LoVo (cell line): ENCODE data around the gene AMOT.
"Not testable (repeated sequence)": the region's sequence is repeated elsewhere in the genome, so short reads cannot be mapped to it uniquely, and the experiment has no call there.

Experiments
- DNase-seq: peaks from one replicate; pipeline ENCODE4 v3.0.0-alpha.2; 2016; ENCODE audit warnings: low spot score

AMOT gene

GRCh38 chrX:112840382-112841113 lies at the start of gene AMOT:
TSS of gene AMOT (minus strand) at chrX:112840831. CDS start at chrX:112823126, 17,705 bp downstream.
- peak; percentile 37 for DNase-seq

- DNase-seq = no peak
Measured at GRCh38 chrX:112889400-112889799, 48.8 kb upstream of the AMOT start.

GRCh38 chrX:112888916-112889315 lies 48.3 kb upstream of the AMOT start:
- no peak for DNase-seq

- DNase-seq = no peak
Measured at GRCh38 chrX:112877771-112878173, 37.1 kb upstream of the AMOT start.

- DNase-seq = no peak
Measured at GRCh38 chrX:112874614-112875013, 34.0 kb upstream of the AMOT start.

DNA sequence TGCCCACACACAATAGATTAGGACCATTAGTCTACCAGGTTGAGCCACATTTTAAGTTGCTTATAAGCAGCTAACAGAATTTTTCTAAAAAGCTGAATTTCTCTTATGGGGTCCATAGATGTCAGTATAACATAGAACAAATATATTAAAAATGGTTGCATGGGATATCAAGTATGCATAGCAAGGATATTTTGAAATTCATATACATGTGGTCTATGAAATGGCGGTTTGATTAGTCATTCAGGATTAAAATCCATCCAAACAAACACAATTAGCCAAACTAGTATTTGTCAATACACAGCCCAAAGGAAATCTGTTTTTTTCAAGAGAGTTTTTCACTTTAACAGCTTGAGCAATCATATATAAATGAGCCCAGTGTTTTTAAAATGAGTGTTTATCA lies 33.5 kb upstream of the AMOT start:
- no peak for DNase-seq

- no peak for DNase-seq
Measured at GRCh38 chrX:112868586-112868985, 28.0 kb upstream of the AMOT start.

- DNase-seq = no peak
Measured at GRCh38 chrX:112867570-112867969, 26.9 kb upstream of the AMOT start.

GRCh38 chrX:112866175-112866574 lies 25.5 kb upstream of the AMOT start:
- no peak for DNase-seq

DNA sequence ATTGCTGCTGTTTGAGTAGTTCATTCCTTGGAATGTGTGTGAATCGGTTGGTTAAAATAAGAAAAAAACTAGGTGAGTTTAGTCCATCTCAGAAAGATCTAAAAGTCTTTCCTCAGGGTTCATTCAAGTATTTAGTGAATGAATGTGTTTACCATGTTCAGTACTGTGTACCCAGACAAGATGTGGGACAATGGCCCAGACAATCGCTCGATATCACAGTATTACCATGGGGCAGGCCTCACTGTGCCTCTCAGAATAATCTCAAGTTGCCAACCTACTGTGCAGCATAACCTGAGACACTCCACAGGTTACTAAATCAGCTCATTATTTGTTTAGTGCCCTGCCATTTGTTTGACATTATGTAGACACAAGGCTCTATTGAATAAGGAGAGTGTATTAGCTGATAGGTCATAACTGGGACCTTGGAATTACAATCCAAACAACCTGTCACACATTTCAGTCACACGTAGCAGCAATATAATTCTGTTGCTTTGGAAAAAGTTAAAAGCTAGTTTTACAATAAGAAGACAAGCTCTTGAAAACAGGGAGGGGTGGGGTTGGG lies 24.9 kb upstream of the AMOT start:
- DNase-seq = no peak

GRCh38 chrX:112863850-112864249 lies 23.2 kb upstream of the AMOT start:
- no peak for DNase-seq

DNA sequence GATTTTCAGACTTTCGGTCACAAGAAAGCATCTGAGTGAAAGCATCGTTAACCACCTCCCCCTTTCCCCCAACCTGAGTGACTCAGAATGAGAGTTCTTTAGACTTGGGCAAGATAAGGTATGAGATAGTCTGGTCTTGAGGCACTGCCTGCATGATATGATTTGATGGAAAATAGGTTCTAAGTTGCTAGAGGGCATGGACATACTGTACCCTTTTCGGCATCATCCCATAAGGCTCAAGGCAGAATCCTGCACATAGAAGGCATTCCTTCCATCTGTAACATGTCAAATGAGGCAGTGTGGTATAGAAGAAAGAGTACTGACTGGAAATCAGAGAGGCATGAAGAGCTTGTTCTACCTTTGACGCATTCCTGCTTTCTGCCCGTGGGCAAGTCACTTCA lies 16.8 kb upstream of the AMOT start:
- DNase-seq = no peak

DNA sequence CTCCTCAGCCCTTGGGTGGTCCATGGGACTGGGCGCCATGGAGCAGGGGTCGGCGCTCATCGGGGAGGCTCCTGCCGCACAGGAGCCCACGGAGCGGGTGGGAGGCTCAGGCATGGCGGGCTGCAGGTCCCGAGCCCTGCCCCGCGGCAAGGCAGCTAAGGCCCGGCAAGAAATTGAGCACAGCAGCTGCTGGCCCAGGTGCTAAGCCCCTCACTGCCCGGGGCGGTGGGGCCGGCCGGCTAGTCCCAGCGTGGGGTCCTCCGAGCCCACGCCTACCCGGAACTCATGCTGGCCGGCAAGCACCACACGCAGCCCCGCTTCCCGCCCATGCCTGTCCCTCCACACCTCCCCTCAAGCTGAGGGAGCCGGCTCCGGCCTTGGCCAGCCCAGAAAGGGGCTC lies 14.3 kb upstream of the AMOT start:
- DNase-seq = not testable (repeated sequence)

GRCh38 chrX:112852851-112853250 lies 12.2 kb upstream of the AMOT start:
- no peak for DNase-seq

- DNase-seq = no peak
Measured at GRCh38 chrX:112851806-112852205, 11.2 kb upstream of the AMOT start.

DNA sequence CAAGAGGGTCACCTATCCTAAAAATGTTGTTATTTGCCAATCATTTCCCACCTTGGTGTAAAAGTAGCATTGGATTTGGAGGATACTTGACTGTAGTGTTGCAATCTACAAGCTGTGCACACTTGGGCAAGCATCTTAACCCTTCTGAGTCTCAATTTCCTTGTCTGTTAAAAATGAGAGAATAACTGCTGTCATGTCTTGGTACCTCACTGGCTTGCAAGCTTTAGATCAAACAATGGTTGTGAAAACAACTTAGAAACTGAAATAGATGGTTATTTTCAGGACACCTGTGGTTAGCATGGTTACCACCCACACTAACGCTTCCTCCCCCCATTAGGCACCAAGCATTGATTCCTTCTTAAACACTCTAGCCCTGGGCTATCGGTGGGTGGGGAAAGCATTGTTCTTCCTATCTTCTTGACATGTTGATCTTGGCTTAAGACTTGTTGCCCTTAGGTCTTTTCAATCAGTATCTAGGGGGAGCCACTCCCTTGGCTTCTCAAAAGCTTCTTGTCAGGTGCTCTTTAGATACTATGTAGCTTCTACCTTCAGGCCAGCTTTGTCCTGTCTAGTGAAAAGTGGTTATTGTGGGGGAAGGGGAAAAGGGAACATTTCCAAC lies 10.6 kb upstream of the AMOT start:
- DNase-seq = no peak

DNA sequence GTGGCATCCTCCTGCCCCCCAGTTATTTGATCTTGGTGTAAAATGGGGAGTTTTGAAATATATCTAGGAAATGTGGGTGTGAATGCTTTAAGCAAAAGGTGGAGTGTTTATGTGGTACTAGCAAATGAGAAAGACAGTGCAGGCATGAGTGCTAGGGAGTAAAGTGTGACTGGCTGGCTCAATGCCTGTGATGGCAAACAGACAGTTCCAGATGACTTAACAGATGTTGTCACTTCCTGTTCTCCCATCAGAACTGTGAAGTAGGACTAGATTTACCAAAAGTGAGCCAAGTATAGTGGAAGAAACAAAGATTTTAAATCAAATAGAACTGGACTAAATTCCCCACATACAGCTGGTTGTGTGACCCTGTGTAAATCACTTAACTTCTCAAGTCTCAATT lies 8.4 kb upstream of the AMOT start:
- no peak for DNase-seq

GRCh38 chrX:112846782-112847181 lies 6.2 kb upstream of the AMOT start:
- DNase-seq = no peak

- DNase-seq = no peak
Measured at GRCh38 chrX:112846187-112846586, 5.6 kb upstream of the AMOT start.

GRCh38 chrX:112844250-112844649 lies 3.6 kb upstream of the AMOT start:
- no peak for DNase-seq

GRCh38 chrX:112841820-112842157 lies 1.2 kb upstream of the AMOT start:
- no peak for DNase-seq

DNA sequence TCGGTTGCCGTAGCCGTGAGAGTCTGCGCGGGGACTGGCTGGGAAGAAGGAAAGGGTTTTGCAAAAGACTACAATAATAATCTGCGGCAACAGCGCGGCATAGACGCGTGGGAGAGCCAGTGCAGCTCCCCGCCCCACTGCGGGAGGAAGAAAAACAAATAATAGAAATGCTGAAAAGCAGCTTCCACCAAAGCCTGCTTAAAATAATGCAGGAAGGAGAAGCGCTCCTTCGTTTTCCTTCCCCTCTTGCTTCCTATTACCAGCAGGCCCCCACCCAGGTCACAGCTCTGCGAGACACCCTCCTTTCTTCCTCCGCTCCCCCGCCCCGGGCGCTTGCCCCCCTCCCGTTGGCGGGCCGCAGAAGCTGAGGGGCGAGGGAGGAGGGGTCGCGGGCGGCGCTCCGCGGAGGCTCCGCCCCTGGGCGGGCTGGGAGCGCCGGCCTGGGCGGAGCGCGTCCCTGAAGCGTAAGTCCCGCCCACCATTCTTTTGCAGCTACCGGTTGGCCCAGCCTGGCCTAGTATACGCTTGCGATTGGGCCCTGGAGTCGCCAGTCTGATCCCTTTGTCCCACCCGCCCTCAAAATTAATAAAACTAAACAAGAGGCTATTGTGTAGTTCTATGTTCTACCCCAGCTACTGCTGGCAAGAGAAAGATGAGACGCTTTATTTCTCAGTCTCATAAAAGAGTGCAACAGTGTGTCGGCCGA lies 636 bp upstream of the AMOT start:
- DNase-seq = peak; percentile 73

DNA sequence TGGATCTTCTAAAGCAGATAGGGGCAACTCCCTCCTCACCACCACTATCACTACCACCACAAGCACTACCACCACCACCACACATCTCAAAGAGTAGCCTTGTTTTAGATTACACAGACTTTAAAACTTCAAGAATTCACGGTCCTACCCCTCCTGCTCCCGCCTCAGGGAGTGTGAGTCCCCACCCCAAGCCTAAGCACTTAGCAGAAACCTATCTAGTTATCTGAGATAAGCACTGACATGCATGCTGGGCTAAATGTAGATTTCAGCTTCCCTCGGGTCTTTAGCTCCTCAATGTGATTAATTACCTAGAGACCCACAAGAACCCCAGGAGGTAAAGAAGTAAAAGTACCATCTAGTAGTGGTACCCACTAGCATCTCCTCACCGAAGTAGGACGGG lies 775 bp downstream of the AMOT start:
- no peak for DNase-seq
